ENCODE results near the gene NRF1.

The NRF1 gene

GRCh38 chr7:129702761-129703338, 91.3 kb downstream of the NRF1 start:
- no peaks in the 10 kb centered on the region for H3K36me3 ChIP-seq (ENCODE audit: control insufficient read depth, insufficient read depth, low read length)
- H3K27me3 ChIP-seq (ENCODE audit: control insufficient read depth, insufficient read depth, low read length), result no peaks in the 10 kb centered on the region
- H3K9me3 ChIP-seq (ENCODE audit: control insufficient read depth, insufficient read depth, low read length), result no peaks in the 10 kb centered on the region
- no CpG with 5 or more reads among the region's 3 CpGs for WGBS (ENCODE audit: insufficient coverage, insufficient read length)
- no peak overlapping the region for H3K4me3 ChIP-seq (ENCODE audit: low read length)
- H3K4me1 ChIP-seq (ENCODE audit: control insufficient read depth, insufficient read depth, low read length), result peaks cover 1% of the 10 kb centered on the region; the same call in 1 of the 2 replicates
- H3K27ac ChIP-seq (ENCODE audit: low read length), result no peak overlapping the region
- no peak for DNase-seq (ENCODE audit: low read depth, low spot score)

GRCh38 chr7:129703751-129704150, 92.2 kb downstream of the NRF1 start:
- Histone ChIP-seq H3K27me3 (ENCODE audit: control insufficient read depth, insufficient read depth, low read length) (no peaks in the 10 kb centered on the region), H3K27ac (ENCODE audit: low read length) (no peak overlapping the region), H3K36me3 (ENCODE audit: control insufficient read depth, insufficient read depth, low read length) (no peaks in the 10 kb centered on the region), H3K9me3 (ENCODE audit: control insufficient read depth, insufficient read depth, low read length) (no peaks in the 10 kb centered on the region), H3K4me3 (ENCODE audit: low read length) (no peak overlapping the region), H3K4me1 (ENCODE audit: control insufficient read depth, insufficient read depth, low read length) (no peaks in the 10 kb centered on the region)
- no CpG with 5 or more reads among the region's 4 CpGs for WGBS (ENCODE audit: insufficient coverage, insufficient read length)
- DNase-seq (ENCODE audit: low read depth, low spot score), result no peak

- Histone ChIP-seq H3K27ac (ENCODE audit: low read length) (no peak overlapping the region), H3K4me1 (ENCODE audit: control insufficient read depth, insufficient read depth, low read length) (no peaks in the 10 kb centered on the region), H3K4me3 (ENCODE audit: low read length) (no peak overlapping the region), H3K27me3 (ENCODE audit: control insufficient read depth, insufficient read depth, low read length) (no peaks in the 10 kb centered on the region), H3K9me3 (ENCODE audit: control insufficient read depth, insufficient read depth, low read length) (no peaks in the 10 kb centered on the region; the same call in 1 of the 2 replicates), H3K36me3 (ENCODE audit: control insufficient read depth, insufficient read depth, low read length) (peaks cover 4% of the 10 kb centered on the region; the same call in 1 of the 2 replicates)
- DNase-seq (ENCODE audit: low read depth, low spot score), result no peak
- no CpG with 5 or more reads among the region's 2 CpGs for WGBS (ENCODE audit: insufficient coverage, insufficient read length)
Measured at GRCh38 chr7:129707910-129708499, 96.5 kb downstream of the NRF1 start.

- H3K27me3 ChIP-seq (ENCODE audit: control insufficient read depth, insufficient read depth, low read length), result no peaks in the 10 kb centered on the region
- no peak overlapping the region for H3K4me3 ChIP-seq (ENCODE audit: low read length)
- no peak for DNase-seq (ENCODE audit: low read depth, low spot score)
- no peaks in the 10 kb centered on the region for H3K4me1 ChIP-seq (ENCODE audit: control insufficient read depth, insufficient read depth, low read length)
- peaks cover 10% of the 10 kb centered on the region; the same call in 1 of the 2 replicates for H3K36me3 ChIP-seq (ENCODE audit: control insufficient read depth, insufficient read depth, low read length)
- WGBS (ENCODE audit: insufficient coverage, insufficient read length), result no CpG with 5 or more reads among the region's 1 CpG
- no peak overlapping the region for H3K27ac ChIP-seq (ENCODE audit: low read length)
- H3K9me3 ChIP-seq (ENCODE audit: control insufficient read depth, insufficient read depth, low read length), result no peaks in the 10 kb centered on the region; the same call in 1 of the 2 replicates
Measured at GRCh38 chr7:129713544-129713943, 102.0 kb downstream of the NRF1 start.

GRCh38 chr7:129714514-129715063, 103.1 kb downstream of the NRF1 start:
- no peak for DNase-seq (ENCODE audit: low read depth, low spot score)
- no peaks in the 10 kb centered on the region for H3K4me1 ChIP-seq (ENCODE audit: control insufficient read depth, insufficient read depth, low read length)
- H3K4me3 ChIP-seq (ENCODE audit: low read length), result no peak overlapping the region
- WGBS (ENCODE audit: insufficient coverage, insufficient read length), result no CpG with 5 or more reads among the region's 1 CpG
- peaks cover 10% of the 10 kb centered on the region; the same call in 1 of the 2 replicates for H3K36me3 ChIP-seq (ENCODE audit: control insufficient read depth, insufficient read depth, low read length)
- no peak overlapping the region for H3K27ac ChIP-seq (ENCODE audit: low read length)
- no peaks in the 10 kb centered on the region for H3K27me3 ChIP-seq (ENCODE audit: control insufficient read depth, insufficient read depth, low read length)
- H3K9me3 ChIP-seq (ENCODE audit: control insufficient read depth, insufficient read depth, low read length), result no peaks in the 10 kb centered on the region; the same call in 1 of the 2 replicates

- H3K27ac ChIP-seq (ENCODE audit: low read length), result no peak overlapping the region
- no peaks in the 10 kb centered on the region for H3K9me3 ChIP-seq (ENCODE audit: control insufficient read depth, insufficient read depth, low read length)
- no peak for DNase-seq (ENCODE audit: low read depth, low spot score)
- whole genome bisulfite sequencing (ENCODE audit: insufficient coverage, insufficient read length), result no CpG with 5 or more reads among the region's 6 CpGs
- H3K4me1 ChIP-seq (ENCODE audit: control insufficient read depth, insufficient read depth, low read length), result no peaks in the 10 kb centered on the region
- H3K4me3 ChIP-seq (ENCODE audit: low read length), result no peak overlapping the region
- H3K36me3 ChIP-seq (ENCODE audit: control insufficient read depth, insufficient read depth, low read length), result peaks cover 2% of the 10 kb centered on the region; the same call in 1 of the 2 replicates
- no peaks in the 10 kb centered on the region for H3K27me3 ChIP-seq (ENCODE audit: control insufficient read depth, insufficient read depth, low read length)
Measured at GRCh38 chr7:129719980-129720732, 108.6 kb downstream of the NRF1 start.

- WGBS (ENCODE audit: insufficient coverage, insufficient read length), result no CpG with 5 or more reads among the region's 1 CpG
- Histone ChIP-seq H3K27me3 (ENCODE audit: control insufficient read depth, insufficient read depth, low read length) (no peaks in the 10 kb centered on the region), H3K27ac (ENCODE audit: low read length) (no peak overlapping the region), H3K36me3 (ENCODE audit: control insufficient read depth, insufficient read depth, low read length) (peaks cover 2% of the 10 kb centered on the region; the same call in 1 of the 2 replicates), H3K4me3 (ENCODE audit: low read length) (no peak overlapping the region), H3K4me1 (ENCODE audit: control insufficient read depth, insufficient read depth, low read length) (no peaks in the 10 kb centered on the region), H3K9me3 (ENCODE audit: control insufficient read depth, insufficient read depth, low read length) (no peaks in the 10 kb centered on the region)
- DNase-seq (ENCODE audit: low read depth, low spot score), result no peak
Measured at GRCh38 chr7:129721068-129721467, 109.5 kb downstream of the NRF1 start.

GRCh38 chr7:129723679-129724078, 112.2 kb downstream of the NRF1 start:
- Histone ChIP-seq H3K4me3 (ENCODE audit: low read length) (no peak overlapping the region), H3K27me3 (ENCODE audit: control insufficient read depth, insufficient read depth, low read length) (no peaks in the 10 kb centered on the region)

GRCh38 chr7:129724796-129725195, 113.3 kb downstream of the NRF1 start:
- DNase-seq (ENCODE audit: low read depth, low spot score), result no peak
- H3K4me3 ChIP-seq (ENCODE audit: low read length), result no peak overlapping the region
- H3K36me3 ChIP-seq (ENCODE audit: control insufficient read depth, insufficient read depth, low read length), result no peaks in the 10 kb centered on the region; the same call in 1 of the 2 replicates
- no peaks in the 10 kb centered on the region for H3K4me1 ChIP-seq (ENCODE audit: control insufficient read depth, insufficient read depth, low read length)
- no peaks in the 10 kb centered on the region for H3K9me3 ChIP-seq (ENCODE audit: control insufficient read depth, insufficient read depth, low read length)
- no CpG with 5 or more reads among the region's 3 CpGs for WGBS (ENCODE audit: insufficient coverage, insufficient read length)
- no peaks in the 10 kb centered on the region for H3K27me3 ChIP-seq (ENCODE audit: control insufficient read depth, insufficient read depth, low read length)
- no peak overlapping the region for H3K27ac ChIP-seq (ENCODE audit: low read length)

More at GRCh38 chr7:129723679-129724078, 112.2 kb downstream of the NRF1 start:
- Histone ChIP-seq H3K9me3 (ENCODE audit: control insufficient read depth, insufficient read depth, low read length) (no peaks in the 10 kb centered on the region), H3K27ac (ENCODE audit: low read length) (no peak overlapping the region), H3K4me1 (ENCODE audit: control insufficient read depth, insufficient read depth, low read length) (no peaks in the 10 kb centered on the region), H3K36me3 (ENCODE audit: control insufficient read depth, insufficient read depth, low read length) (no peaks in the 10 kb centered on the region; the same call in 1 of the 2 replicates)
- DNase-seq (ENCODE audit: low read depth, low spot score), result no peak
- WGBS (ENCODE audit: insufficient coverage, insufficient read length), result no CpG with 5 or more reads among the region's 1 CpG

- Histone ChIP-seq H3K4me3 (ENCODE audit: low read length) (no peak overlapping the region), H3K9me3 (ENCODE audit: control insufficient read depth, insufficient read depth, low read length) (no peaks in the 10 kb centered on the region), H3K36me3 (ENCODE audit: control insufficient read depth, insufficient read depth, low read length) (no peaks in the 10 kb centered on the region; the same call in 1 of the 2 replicates), H3K27me3 (ENCODE audit: control insufficient read depth, insufficient read depth, low read length) (no peaks in the 10 kb centered on the region), H3K4me1 (ENCODE audit: control insufficient read depth, insufficient read depth, low read length) (no peaks in the 10 kb centered on the region), H3K27ac (ENCODE audit: low read length) (no peak overlapping the region)
- no CpG with 5 or more reads among the region's 5 CpGs for WGBS (ENCODE audit: insufficient coverage, insufficient read length)
- no peak for DNase-seq (ENCODE audit: low read depth, low spot score)
Measured at GRCh38 chr7:129728875-129729467, 117.5 kb downstream of the NRF1 start.
